ENCODE data around the gene SCAMP2. TPM values are rescaled to one million over a fixed set of nuclear protein-coding genes. Genes with fewer than 3 reads are reported as not detected.

SCAMP2 gene
- total RNA-seq, 1 donor from 2014 or later: 38.8 TPM

DNA sequence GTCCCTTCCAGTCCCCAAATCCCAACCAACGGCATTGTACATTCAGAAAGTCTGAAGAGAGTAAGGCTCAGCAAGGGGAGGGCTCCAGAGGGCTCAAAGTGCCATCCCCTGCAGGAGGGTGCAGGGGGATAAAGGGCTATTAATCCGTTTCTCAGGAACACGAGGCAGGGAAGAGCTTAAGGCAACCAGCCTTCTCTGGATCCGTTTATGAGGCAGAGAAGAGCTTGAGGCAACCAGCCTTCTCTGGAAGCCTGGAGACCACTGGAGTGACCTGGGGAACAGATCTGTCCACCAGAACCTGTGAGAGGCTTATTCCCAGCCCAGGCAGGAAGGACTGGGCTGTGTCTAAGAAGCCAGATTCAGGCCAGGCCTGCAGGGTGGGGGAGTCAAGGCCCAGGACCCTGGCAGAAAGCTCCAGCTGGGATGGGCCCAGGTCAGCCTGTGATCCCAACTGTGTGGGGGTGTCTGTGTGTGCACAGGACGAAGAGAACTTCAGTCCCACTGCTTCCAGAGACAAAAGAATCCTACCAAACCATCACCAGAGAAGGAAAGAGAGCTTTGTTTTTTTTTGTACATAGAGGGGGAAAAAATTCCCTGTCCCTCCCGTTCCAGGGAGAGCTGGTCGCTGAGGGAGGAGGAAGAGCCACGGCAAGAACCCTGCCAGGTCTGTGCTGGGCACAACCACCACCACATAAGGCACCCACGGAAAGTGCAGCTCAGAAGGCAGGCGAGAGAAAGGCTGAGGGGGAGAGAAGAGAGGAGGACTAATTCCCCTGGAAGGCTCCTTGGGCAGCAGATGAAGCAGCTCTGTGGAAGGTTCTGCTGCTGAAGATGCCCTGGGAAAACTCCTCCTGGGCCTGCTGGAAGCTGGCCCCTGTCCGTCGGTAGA is 28.6 kb downstream of the SCAMP2 start:
- DNase-seq (no peak), ATAC-seq (ENCODE audit: poor library complexity) (no peak)
- intact Hi-C loops (cut with DNase I): loop anchor here (5.0 kb wide), 1 partner anchor 58 kb away; no protein-coding TSS in a partner anchor

DNA sequence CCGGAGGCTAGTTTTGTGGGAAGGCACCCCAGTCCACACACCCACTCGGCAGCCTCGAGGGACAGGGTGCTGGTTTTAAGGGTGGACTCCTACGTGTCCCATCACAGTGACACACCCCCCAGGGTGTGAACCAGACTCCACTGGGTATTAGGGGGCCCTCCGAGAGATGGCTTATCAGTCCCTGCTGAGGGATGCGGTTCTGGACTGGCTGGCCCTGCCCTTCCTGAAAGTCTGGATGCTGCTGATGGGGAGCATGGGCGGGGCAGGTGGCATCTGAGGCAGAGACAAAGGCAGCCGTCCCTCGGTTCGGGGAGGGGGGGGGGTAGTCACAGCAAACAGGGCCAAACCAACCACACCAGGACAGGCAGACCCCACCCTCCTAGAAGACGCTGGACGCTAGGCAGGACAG is 29.3 kb downstream of the SCAMP2 start:
- no peak for ATAC-seq (ENCODE audit: poor library complexity)
- DNase-seq: no peak
- intact Hi-C loops (cut with DNase I): loop anchor here (5.0 kb wide), 1 partner anchor 58 kb away; no protein-coding TSS in a partner anchor

DNA sequence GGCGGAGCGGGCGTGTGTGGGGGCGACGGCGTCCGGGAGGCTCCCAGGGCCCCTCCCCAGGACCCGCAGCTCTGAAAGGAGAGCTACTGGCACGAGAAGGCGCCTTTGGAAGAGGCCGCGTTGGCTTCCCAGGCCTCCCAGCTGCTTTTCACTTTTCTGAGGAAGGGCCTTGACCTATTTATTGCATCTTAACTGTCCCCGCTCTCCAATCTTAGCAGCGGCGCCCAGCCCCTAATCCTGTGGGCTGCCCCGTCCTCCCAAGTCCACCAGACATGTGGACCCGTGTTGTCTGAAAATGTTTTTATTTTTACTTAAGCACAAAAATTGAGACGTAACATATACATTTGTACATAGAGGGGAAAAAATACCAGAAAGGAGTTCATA is 29.7 kb downstream of the SCAMP2 start:
- intact Hi-C loops (cut with DNase I): loop anchor here (5.0 kb wide), 1 partner anchor 59 kb away; no protein-coding TSS in a partner anchor
- no peak for ATAC-seq (ENCODE audit: poor library complexity)
- no peak for DNase-seq

DNA sequence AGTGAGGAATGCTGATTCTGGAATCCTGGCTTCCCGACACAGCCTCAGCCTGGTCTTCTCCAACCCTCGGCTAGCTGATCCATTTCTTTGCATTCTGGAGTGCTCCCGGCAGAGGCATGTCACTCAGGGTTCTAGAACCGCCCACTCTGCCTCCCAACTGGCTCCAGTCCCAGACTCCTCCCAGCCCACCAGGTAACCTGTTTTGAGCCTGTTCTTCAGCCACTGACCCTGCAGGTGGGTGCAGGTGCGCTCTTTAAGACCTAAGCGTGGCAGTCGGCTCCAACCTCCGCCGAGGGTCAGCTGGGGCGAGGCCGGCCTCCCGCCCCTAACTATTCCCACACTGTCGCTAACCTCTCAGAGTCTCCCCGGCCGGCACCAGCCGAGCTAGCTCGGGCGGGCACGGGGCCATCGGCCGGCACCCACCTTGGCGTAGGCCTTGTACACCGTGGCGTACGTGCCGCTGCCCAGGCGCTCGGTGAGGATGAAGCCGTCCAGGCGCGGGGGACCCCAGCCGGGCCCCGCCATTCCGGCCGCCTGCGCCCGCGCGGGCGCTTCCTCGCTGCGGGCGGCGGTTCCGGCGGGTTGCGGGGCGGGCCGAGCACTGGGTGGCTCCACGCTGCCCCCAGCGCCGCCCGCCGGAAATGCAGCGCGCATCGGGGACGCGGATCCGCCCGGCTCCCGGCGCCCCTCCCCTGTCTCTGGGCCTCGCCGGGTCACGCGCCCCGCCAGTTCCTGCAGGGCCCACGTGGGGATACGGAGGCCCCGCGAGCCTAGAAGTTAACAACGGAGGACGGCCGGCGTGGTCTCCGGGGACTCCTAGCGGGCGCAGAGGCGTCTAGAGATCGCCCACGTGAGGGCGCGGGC is 30.4 kb downstream of the SCAMP2 start, which contains the start of gene ULK3:
ULK3 (minus strand) TSS at position 576 of the 864 bp plus-strand sequence; CDS start at position 525, 51 bp downstream.
- intact Hi-C loops (cut with DNase I): loop anchor here (5.0 kb wide), 1 partner anchor 59 kb away; no protein-coding TSS in a partner anchor
- ATAC-seq (ENCODE audit: poor library complexity) (peak; percentile 94), DNase-seq (peak; percentile 94)

DNA sequence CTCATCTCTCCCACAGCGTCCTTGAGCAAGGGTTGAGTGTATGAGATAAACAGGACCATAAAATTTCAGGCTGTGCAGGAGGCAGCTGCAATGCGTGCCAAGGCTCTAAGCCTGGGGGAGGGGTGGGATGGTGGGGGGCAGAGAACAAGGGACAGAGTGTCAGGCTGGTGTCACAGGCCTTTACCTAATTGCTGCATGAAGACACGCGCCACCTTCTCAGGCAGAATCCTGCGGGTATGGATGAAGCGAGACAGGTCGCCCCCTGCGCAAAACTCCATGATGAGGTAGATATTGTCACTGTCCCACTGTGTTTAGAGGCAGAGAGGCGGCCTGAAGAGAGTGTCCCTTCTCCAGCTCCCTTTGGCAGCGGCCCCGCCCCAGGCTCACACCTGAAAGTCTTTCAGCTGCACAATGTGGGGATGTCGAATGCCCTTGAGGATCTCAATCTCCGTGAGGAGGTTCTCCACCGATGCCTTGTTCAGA is 31.2 kb downstream of the SCAMP2 start:
- DNase-seq: no peak
- intact Hi-C loops (cut with DNase I): loop anchor here (5.0 kb wide), 1 partner anchor 60 kb away; no protein-coding TSS in a partner anchor
- no peak for ATAC-seq (ENCODE audit: poor library complexity)

DNA sequence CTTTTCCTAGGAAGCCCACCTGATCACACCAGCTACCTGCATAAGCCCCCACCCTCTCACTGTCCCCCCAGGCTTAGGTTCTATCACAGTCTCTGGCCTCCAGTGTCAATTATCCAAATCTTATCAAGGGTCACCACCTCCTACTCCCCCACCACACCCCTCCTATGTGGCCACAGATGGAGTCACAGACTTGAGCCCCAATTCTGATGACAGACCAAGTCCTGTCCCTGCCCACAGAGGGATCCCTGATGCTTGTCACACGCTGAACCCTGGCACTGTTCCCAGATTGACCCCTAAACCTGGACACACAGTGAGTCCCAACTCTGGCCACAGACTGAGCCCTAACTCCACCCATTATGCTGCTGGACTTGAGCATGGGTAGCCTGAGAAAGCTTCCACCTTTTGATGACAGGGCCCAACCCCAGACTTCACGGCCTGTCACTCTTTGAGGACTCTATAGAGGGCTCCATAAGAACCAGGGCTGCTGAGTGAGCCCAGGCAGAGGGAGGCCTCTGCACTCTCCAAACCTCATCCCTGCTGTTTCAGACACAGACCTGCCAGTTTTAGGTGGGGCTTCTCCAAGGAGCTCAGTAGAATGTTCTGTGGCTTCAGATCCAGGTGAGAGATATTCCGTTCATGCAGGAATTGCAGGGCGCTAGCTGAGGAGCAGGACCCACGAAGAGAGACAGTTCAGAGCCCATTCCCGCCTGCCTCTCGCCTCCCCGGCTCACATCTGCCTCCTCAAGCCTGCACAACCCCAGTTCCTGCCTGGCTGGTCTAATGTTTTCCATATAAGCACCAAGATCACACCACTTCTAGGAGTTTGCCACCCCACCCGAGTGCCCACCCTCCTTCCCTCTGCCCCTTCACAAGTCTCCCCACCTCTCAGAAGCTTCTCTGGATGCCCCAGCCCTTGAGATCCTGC is 32.1 kb downstream of the SCAMP2 start:
- intact Hi-C loops (cut with DNase I): loop anchor here (5.0 kb wide), 1 partner anchor 61 kb away; no protein-coding TSS in a partner anchor
- DNase-seq: no peak
- no peak for ATAC-seq (ENCODE audit: poor library complexity)

DNA sequence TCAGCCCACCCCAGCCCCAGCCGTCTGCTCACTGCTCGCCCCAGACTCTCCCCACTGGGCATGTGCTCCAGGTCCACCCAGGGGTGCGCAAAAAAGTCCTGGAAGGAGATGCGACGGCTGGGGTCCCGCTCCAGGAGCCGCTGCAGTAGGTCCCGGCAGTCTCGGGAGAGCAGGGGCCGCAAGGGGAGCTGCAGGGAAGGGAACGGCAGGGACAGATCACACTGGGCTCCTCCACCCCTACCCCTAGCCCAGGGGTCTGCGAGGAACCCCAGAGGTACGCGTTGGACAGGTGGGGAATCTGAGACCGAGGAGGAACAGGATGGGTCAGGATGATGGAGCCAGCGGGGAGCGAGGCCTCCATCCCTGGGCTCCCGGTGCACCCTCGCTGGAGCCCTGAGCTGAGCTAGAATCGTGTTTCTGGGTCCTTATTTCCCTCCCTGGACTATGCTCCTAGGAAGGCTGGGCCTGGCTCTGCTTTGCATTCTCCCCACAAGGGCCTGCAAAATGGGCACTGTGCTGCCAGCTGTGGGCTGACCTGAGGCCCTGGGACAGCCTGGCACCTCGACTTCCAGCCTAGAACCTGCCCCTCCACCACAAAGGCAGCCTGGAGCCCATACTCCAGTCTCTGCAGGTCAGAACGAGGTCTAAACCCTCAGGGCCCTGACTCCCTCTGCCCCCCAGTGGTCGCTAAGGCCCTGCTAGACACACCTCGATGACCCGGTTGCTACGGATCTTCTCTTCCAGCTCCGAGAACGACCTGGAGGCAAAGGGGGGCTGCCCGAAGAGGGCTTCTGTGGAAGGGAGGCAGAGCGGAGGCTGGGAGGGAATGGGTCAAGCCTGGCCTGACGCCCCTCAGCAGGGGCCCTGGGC is 33.4 kb downstream of the SCAMP2 start:
- intact Hi-C loops (cut with DNase I): loop anchor here (5.0 kb wide), 1 partner anchor 63 kb away; no protein-coding TSS in a partner anchor

DNA sequence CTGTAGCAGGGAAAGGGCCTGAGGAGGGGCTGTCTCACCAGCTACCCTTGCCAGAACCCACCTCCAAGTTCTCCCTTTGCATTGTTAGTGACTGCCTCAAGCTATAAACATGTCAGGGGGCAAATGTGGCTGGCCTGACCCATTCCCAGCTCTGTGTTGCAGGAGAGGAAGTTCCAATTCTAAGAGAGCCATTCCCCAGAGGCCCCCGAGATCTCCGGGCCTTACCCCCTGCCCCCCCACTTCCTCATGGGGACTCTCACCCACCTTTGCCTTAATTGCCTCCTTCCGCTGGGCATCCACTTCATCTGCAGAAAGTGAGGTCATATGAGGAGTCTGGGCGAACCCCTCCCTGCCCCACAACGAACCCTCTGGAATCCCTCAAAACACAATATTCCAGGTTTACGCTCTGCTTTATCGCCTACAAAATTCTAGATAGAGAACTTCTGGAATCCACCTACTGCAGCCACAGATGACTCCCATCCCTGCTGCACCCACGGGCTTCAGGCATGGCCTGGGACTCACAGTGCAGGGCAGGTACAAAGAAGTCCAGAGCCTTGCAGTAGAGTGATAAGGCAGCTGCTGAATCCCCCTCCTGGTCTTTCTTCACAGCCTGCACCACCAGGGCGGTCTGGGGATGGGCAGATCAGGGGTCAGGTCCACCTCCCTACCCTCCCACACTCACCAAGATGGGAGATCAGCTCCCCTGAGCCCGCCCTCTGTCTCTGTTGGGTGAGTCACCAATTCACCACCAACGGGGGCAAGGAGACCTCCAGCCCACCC is 34.2 kb downstream of the SCAMP2 start:
- intact Hi-C loops (cut with DNase I): no loop called here
- ATAC-seq (ENCODE audit: poor library complexity) (no peak), DNase-seq (no peak)

More for the DNA sequence above, 33.4 kb downstream of the SCAMP2 start:
- DNase-seq (no peak), ATAC-seq (ENCODE audit: poor library complexity) (no peak)

DNA sequence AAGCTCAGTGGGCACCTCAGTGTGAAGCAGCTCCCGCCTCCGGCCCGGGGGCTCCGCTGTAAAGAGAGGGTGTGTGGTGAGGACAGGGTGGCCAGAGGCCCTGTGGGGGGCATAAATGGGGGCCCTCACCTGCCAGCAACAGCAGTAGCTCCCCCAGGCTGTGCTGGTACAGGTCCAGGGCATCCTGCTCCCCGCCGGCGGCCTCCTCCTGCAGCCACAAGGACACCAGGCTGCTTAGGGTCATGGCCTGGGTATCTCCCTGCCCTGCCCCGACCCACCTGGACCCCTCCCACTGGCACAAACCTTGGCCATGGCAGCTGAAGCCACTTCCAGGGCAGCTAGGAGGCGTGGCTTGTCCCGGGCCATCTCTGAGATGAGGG is 35.0 kb downstream of the SCAMP2 start:
- no peak for DNase-seq
- no peak for ATAC-seq (ENCODE audit: poor library complexity)
- intact Hi-C loops (cut with DNase I): no loop called here

DNA sequence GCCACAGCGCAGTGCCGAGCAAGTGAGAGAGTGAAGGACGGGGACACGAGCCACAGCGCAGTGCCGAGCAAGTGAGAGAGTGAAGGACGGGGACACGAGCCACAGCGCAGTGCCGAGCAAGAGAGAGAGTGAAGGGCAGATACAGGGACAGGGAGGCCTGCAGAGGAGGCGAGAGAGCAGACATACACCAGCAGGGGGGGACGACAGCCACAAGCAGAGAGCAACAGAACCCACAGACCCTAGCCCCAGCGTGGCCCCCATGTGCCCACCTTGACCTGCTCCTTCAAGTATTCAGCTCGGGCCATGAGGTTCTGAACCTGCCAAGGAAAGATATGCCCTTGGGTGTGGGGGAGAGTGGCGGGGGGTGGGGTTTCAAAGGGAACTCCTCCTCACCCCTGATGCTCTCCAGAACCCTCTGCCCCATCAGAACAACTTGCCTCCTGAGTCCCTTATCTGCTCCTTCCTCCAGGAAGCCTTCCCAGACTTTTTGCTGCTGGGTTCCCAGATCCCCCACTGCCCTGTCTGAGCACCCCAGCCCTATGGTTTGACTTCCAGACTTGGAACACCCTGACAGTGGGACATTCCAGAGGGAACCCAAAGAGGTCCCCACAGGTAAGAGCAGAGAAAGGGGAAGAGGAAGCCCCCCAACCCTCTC is 35.6 kb downstream of the SCAMP2 start:
- intact Hi-C loops (cut with DNase I): no loop called here
- DNase-seq (no peak), ATAC-seq (ENCODE audit: poor library complexity) (no peak)

DNA sequence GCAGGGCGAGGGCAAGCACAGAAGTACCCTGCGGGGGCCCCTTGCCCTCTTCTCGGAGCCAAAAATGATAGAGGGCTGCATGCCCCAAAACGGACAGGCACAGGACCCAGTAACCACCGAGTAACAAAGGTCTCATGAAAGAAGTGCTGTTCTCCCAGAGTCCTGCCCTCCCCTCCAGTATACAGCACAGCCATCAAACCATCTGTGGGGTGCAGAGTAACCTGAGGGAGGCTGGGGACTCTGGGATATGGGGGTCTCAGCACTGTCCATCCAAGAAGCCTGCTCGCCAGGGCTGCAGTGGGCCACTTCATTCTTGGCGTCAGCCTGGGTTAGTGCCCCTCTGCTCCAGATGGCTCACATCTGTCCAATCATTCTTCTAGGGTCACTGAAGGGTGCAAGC is 36.3 kb downstream of the SCAMP2 start:
- ATAC-seq (ENCODE audit: poor library complexity) (no peak), DNase-seq (no peak)
- intact Hi-C loops (cut with DNase I): no loop called here

DNA sequence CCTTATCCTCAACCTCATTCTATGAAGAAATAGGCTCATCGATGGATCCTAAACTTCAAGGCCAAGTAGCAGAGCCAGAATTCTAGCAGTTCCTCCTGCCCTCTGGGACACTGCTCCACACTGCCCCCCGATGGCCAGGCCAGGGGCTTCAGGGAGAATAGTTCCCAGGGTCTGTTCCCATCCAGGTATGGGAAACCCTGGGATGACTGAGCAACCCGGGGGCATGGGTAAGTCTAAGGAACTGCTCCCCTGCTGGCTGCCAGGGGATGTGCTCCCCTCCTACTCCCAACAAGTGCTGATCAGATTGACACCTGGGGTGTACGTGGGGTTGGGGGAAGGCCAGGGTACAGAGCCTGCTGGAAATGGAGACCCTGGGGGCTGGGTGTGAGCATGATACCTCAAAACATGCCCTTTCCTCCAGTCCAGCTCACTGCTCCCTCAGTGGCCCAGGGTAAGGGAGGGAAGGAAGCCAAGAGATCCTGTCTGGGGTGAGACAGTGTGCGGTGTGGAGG is 37.8 kb downstream of the SCAMP2 start:
- ATAC-seq (ENCODE audit: poor library complexity) (peak; percentile 54), DNase-seq (peak; percentile 76)
- intact Hi-C loops (cut with DNase I): no loop called here

DNA sequence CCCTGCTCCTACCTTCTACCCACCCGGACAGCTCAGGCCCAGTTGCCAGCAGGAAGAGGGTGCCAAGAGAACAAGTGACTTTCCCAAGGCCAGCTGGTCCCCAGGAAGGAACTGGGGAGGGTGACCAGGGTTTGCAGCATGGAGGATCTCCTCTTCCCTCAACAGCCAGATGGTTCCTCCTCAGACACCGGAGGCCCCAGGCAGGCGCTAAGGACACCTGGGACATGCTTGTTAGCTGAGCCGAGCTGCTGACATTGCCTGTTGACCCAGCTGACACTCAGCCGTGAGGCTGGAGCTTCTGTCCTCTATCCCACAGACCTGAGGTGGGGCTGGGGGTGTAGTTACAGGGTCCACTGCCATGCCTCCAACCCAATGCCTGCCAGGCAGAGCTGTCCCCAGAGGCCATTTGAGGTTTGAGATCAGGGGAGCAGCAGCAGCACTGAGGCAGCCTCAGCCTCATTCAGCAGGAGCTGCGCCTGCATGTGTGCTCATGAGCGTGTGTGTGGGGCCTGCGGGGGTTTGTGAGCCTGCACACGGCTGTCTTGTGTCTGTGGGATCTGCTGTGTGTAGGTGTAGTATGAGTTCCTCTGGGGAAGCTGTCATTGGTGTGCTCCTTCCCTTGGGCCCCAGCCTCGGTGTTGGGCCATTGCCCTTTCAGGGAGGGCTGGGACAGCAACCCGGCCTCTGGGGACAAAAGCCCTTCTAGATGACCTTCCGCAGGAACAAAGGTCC is 39.6 kb downstream of the SCAMP2 start:
- no peak for DNase-seq
- ATAC-seq (ENCODE audit: poor library complexity): no peak
- intact Hi-C loops (cut with DNase I): no loop called here

DNA sequence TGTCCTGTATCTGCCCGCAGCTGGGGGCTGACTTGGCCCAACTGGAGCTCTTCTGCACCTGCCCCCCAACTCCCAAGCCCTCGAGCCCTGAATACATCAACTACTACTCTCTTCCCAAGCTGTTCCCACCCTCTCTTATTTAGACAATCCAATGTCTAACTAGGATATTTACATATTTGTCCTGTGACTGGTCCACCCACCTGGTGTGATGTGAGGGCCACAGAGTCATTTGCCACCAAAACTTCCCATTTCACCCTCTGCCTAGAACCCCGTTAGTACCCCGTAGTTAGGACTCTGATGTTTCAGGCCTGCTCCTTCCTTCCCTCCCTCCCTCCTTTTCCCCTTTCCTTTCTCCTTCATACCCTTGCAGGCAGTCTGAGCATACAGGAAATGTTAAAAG is 40.3 kb downstream of the SCAMP2 start:
- no peak for DNase-seq
- ATAC-seq (ENCODE audit: poor library complexity): no peak
- intact Hi-C loops (cut with DNase I): no loop called here
